HL-60 (cell line): ENCODE measurements around the gene BGN.

Source experiments
- DNase-seq, 2 experiments: peaks; one replicate each; pipeline ENCODE4 v3.0.0-alpha.2; 2010 to 2020; ENCODE audit warnings: low read depth in 1 of 2, low spot score in 1 of 2
- H3K27ac ChIP-seq: fragments of 250-450 bp; sonication (Bioruptor Pico); replicated peaks from 2 replicates; pipeline ENCODE4 v1.5.1; 2020; ENCODE audit warnings: mild to moderate bottlenecking, moderate library complexity
- H3K27me3 ChIP-seq: fragments of 250-450 bp; sonication (Bioruptor Pico); 2 replicates; pipeline ENCODE4 v1.5.1; 2021; ENCODE audit warnings: mild to moderate bottlenecking, moderate library complexity; ENCODE audit not compliant: insufficient read depth, poor library complexity, severe bottlenecking
- H3K4me3 ChIP-seq: replicated peaks from 2 replicates; pipeline ENCODE4 v1.5.1; 2011; ENCODE audit warnings: mild to moderate bottlenecking, control low read depth, low read length; ENCODE audit not compliant: insufficient read depth
- GABPA ChIP-seq: IDR thresholded peaks from 2 replicates; pipeline ENCODE4 v1.6.1; 2012; ENCODE audit warnings: low read depth
- POLR2AphosphoS5 ChIP-seq: IDR thresholded peaks from 2 replicates; pipeline ENCODE4 v1.6.1; 2012; ENCODE audit warnings: low read depth
- REST ChIP-seq: IDR thresholded peaks from 2 replicates; pipeline ENCODE4 v1.6.1; 2012; ENCODE audit warnings: low read depth; ENCODE audit not compliant: insufficient replicate concordance
- SPI1 ChIP-seq: IDR thresholded peaks from 2 replicates; pipeline ENCODE4 v1.6.1; 2012; ENCODE audit warnings: low read depth, mild to moderate bottlenecking, borderline replicate concordance
- TF ChIP-seq, protein P1 (sequence below): IDR thresholded peaks from one replicate; pipeline ENCODE4 v1.5.1; 2011; ENCODE audit warnings: low read length, control low read depth, inconsistent platforms; ENCODE audit not compliant: insufficient read depth

BGN gene

GRCh38 chrX:153525451-153525850 is 30.7 kb downstream of the BGN start:
- Histone ChIP-seq H3K27ac (no peak overlapping the region), H3K4me3 (no peak overlapping the region), H3K27me3 (no peaks in the 10 kb centered on the region)
- DNase-seq, result no peak
- TF ChIP-seq, protein P1, sequence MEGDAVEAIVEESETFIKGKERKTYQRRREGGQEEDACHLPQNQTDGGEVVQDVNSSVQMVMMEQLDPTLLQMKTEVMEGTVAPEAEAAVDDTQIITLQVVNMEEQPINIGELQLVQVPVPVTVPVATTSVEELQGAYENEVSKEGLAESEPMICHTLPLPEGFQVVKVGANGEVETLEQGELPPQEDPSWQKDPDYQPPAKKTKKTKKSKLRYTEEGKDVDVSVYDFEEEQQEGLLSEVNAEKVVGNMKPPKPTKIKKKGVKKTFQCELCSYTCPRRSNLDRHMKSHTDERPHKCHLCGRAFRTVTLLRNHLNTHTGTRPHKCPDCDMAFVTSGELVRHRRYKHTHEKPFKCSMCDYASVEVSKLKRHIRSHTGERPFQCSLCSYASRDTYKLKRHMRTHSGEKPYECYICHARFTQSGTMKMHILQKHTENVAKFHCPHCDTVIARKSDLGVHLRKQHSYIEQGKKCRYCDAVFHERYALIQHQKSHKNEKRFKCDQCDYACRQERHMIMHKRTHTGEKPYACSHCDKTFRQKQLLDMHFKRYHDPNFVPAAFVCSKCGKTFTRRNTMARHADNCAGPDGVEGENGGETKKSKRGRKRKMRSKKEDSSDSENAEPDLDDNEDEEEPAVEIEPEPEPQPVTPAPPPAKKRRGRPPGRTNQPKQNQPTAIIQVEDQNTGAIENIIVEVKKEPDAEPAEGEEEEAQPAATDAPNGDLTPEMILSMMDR, result no peak
- TF ChIP-seq SPI1, result no peak
- no peak for TF ChIP-seq POLR2AphosphoS5
- TF ChIP-seq REST, result no peak
- TF ChIP-seq GABPA, result no peak

DNA sequence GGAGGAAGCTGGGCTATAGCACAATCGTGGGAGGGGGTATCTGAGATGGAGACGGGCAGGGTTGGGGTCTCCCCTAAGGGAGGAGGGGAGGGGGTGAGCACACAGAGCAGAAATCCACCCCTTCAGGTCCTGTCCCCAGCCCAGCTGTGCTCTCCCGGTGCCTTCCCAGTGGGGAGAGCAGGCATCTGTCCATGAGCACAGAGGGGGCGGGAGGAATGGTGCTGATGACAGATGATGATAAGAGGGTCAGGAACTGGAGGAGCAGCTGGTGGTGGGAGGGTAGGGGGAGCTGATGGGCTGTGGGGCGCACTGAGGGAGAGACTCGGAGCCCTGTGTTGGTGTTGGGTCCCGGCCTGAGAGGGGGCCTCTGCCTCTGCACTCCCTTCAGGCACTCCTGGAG is 31.3 kb downstream of the BGN start:
- DNase-seq, result no peak
- H3K4me3 ChIP-seq, result no peak overlapping the region
- no peaks in the 10 kb centered on the region for H3K27me3 ChIP-seq
- TF ChIP-seq POLR2AphosphoS5 (no peak), GABPA (no peak), REST (no peak), SPI1 (no peak)
- TF ChIP-seq, protein P1, result no peak
- no peak overlapping the region for H3K27ac ChIP-seq

GRCh38 chrX:153526801-153527200 is 32.0 kb downstream of the BGN start:
- DNase-seq, result no peak
- H3K27me3 ChIP-seq, result no peaks in the 10 kb centered on the region
- H3K27ac ChIP-seq, result no peak overlapping the region
- H3K4me3 ChIP-seq, result no peak overlapping the region
- TF ChIP-seq, protein P1, result no peak
- TF ChIP-seq REST (no peak), SPI1 (no peak), GABPA (no peak), POLR2AphosphoS5 (no peak)
